Gastrocnemius medialis (tissue), 4 donors: ENCODE measurements around the gene WFS1.

Experiments
- CTCF ChIP-seq, 5 experiments: fragments of 450-650 bp in 3 of 5; fragments of 200-600 bp in 2 of 5; sonication (generic) in 2 of 5; IDR thresholded peaks in 4 of 5; conservative IDR thresholded peaks in 1 of 5; 1 replicate in 4 of 5; 2 replicates in 1 of 5; pipeline ENCODE4 v1.5.1; 2016 to 2019; ENCODE audit warnings: antibody characterized with exemption in 5 of 5, mild to moderate bottlenecking in 3 of 5, moderate library complexity in 3 of 5
- POLR2A ChIP-seq, 2 donors: fragments of 450-650 bp; IDR thresholded peaks; one replicate each; pipeline ENCODE4 v1.6.1; 2017; ENCODE audit warnings: antibody characterized with exemption in 2 of 2, mild to moderate bottlenecking in 2 of 2, moderate library complexity in 2 of 2

GRCh38 chr4:6235012-6235411, 34.6 kb upstream of the WFS1 start:
- TF ChIP-seq POLR2A (IDR thresholded peaks at IDR 0.05) (no peak), CTCF (IDR thresholded peaks at IDR 0.05 in 4 of 5, conservative IDR thresholded peaks at IDR 0.05 in 1 of 5) (no peak)
